ENCODE data around the gene HCRTR2. TPM values are rescaled to one million over a fixed set of nuclear protein-coding genes. Genes with fewer than 3 reads are reported as not detected.

HCRTR2 gene
- total RNA-seq, 1 experiment from 2014 or later: not detected

DNA sequence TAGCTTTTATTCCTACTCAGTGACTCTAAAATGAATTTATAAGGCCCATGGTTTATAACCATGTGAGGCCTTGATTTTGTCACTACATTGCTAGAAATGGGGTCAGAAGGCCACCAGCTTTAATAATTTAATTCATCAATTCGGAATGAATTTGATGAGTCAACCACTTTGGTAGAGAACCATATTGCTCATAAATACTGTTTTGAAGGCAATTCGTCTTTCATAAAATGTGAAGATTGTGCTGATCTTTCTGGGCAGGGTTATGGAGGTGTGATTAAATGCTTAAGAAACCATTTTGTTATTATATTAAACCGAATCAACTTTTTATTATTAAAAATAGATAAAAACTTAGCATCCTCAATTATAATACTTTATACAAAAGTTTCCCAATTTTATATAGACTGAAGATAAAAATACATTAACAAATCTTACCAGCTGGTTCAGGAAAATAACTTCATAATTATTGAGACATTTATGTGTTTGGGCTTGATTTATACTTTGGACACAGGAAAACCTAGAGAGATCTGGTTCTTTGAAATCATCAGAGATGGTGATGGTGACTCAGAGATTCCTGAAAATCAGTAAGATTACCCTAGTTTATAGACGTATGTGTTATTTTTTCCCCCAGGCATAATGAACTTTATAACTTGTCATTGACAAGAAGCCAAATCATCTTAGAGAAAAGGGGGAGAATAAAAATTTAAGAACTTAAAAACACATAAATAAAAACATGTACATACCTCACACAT, 10.6 kb downstream of the HCRTR2 start:
- DNase-seq (ENCODE audit: low read depth, low spot score) (no peak), ATAC-seq (no peak)
- CTCF ChIA-PET: no interaction called here
- Histone ChIP-seq H3K27ac (ENCODE audit: low read length) (no peak overlapping the region), H3K9me3 (ENCODE audit: control insufficient read depth, insufficient read depth, low read depth, low read length) (no peaks in the 10 kb centered on the region), H3K4me1 (ENCODE audit: control insufficient read depth, insufficient read depth, low read length) (no peaks in the 10 kb centered on the region), H3K4me3 (ENCODE audit: low read depth in 2 of 2, low read length in 2 of 2) (no peak overlapping the region), H3K36me3 (ENCODE audit: control insufficient read depth, insufficient read depth, low read length) (no peaks in the 10 kb centered on the region), H3K27me3 (ENCODE audit: control insufficient read depth, insufficient read depth, low read length) (no peaks in the 10 kb centered on the region)
- POLR2A ChIA-PET: no interaction called here
- in situ Hi-C loops (cut with HindIII; ENCODE audit: low pct_unique_long_range_greater_than_20kb, low sequenced_read_pairs): no loop called here
- TF ChIP-seq TCF7L2 (IDR thresholded peaks at IDR 0.05; ENCODE audit: low read depth, low read length): no peak
- TF ChIP-seq, protein P1, sequence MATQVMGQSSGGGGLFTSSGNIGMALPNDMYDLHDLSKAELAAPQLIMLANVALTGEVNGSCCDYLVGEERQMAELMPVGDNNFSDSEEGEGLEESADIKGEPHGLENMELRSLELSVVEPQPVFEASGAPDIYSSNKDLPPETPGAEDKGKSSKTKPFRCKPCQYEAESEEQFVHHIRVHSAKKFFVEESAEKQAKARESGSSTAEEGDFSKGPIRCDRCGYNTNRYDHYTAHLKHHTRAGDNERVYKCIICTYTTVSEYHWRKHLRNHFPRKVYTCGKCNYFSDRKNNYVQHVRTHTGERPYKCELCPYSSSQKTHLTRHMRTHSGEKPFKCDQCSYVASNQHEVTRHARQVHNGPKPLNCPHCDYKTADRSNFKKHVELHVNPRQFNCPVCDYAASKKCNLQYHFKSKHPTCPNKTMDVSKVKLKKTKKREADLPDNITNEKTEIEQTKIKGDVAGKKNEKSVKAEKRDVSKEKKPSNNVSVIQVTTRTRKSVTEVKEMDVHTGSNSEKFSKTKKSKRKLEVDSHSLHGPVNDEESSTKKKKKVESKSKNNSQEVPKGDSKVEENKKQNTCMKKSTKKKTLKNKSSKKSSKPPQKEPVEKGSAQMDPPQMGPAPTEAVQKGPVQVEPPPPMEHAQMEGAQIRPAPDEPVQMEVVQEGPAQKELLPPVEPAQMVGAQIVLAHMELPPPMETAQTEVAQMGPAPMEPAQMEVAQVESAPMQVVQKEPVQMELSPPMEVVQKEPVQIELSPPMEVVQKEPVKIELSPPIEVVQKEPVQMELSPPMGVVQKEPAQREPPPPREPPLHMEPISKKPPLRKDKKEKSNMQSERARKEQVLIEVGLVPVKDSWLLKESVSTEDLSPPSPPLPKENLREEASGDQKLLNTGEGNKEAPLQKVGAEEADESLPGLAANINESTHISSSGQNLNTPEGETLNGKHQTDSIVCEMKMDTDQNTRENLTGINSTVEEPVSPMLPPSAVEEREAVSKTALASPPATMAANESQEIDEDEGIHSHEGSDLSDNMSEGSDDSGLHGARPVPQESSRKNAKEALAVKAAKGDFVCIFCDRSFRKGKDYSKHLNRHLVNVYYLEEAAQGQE (IDR thresholded peaks at IDR 0.05; ENCODE audit: insufficient read depth in 1 of 2, low read depth in 2 of 2, low read length in 1 of 2): no peak
- no peak for TF ChIP-seq SIN3A (IDR thresholded peaks at IDR 0.05; ENCODE audit: borderline replicate concordance, insufficient read depth, low read depth, low read length)
- TF ChIP-seq, protein P2, sequence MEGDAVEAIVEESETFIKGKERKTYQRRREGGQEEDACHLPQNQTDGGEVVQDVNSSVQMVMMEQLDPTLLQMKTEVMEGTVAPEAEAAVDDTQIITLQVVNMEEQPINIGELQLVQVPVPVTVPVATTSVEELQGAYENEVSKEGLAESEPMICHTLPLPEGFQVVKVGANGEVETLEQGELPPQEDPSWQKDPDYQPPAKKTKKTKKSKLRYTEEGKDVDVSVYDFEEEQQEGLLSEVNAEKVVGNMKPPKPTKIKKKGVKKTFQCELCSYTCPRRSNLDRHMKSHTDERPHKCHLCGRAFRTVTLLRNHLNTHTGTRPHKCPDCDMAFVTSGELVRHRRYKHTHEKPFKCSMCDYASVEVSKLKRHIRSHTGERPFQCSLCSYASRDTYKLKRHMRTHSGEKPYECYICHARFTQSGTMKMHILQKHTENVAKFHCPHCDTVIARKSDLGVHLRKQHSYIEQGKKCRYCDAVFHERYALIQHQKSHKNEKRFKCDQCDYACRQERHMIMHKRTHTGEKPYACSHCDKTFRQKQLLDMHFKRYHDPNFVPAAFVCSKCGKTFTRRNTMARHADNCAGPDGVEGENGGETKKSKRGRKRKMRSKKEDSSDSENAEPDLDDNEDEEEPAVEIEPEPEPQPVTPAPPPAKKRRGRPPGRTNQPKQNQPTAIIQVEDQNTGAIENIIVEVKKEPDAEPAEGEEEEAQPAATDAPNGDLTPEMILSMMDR (IDR thresholded peaks at IDR 0.05): no peak
- TF ChIP-seq POLR2AphosphoS5 (IDR thresholded peaks at IDR 0.05; ENCODE audit: low read depth, low read length): no peak
- no TSS peak for BruUV-seq (replicated peaks)
- intact Hi-C loops (cut with micrococcal nuclease; ENCODE audit: unreplicated experiment): no loop called here

DNA sequence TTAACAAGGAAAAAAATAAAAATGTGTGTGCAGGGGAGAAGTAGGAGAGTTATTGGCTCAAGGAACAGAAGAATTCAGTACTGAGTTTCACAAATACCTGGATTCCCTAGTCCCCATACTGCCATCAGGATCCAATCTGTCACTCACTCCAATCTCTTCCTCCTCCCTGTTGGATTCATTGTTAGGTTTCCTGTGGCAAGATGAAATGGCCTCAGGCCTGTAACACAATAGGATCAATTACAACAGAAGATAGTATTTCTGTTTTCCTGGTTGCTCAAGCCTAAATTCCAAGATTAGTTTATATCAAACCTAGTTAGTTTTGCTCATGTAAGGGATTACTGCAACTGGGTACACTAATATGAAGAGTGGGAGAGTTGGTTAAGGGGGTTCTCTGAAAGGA, 24.4 kb downstream of the HCRTR2 start:
- no peak for DNase-seq (ENCODE audit: low read depth, low spot score)
- Histone ChIP-seq H3K4me1 (ENCODE audit: control insufficient read depth, insufficient read depth, low read length) (no peaks in the 10 kb centered on the region), H3K27me3 (ENCODE audit: control insufficient read depth, insufficient read depth, low read length) (no peaks in the 10 kb centered on the region), H3K4me3 (ENCODE audit: low read depth in 2 of 2, low read length in 2 of 2) (no peak overlapping the region), H3K27ac (ENCODE audit: low read length) (no peak overlapping the region), H3K36me3 (ENCODE audit: control insufficient read depth, insufficient read depth, low read length) (no peaks in the 10 kb centered on the region), H3K9me3 (ENCODE audit: control insufficient read depth, insufficient read depth, low read depth, low read length) (no peaks in the 10 kb centered on the region)
- POLR2A ChIA-PET: no interaction called here
- in situ Hi-C loops (cut with HindIII; ENCODE audit: low pct_unique_long_range_greater_than_20kb, low sequenced_read_pairs) (no loop called here), intact Hi-C loops (cut with micrococcal nuclease; ENCODE audit: unreplicated experiment) (no loop called here)
- CTCF ChIA-PET: no interaction called here
- TF ChIP-seq, protein P1 (IDR thresholded peaks at IDR 0.05; ENCODE audit: insufficient read depth in 1 of 2, low read depth in 2 of 2, low read length in 1 of 2): no peak
- TF ChIP-seq POLR2AphosphoS5 (IDR thresholded peaks at IDR 0.05; ENCODE audit: low read depth, low read length) (no peak), TCF7L2 (IDR thresholded peaks at IDR 0.05; ENCODE audit: low read depth, low read length) (no peak), SIN3A (IDR thresholded peaks at IDR 0.05; ENCODE audit: borderline replicate concordance, insufficient read depth, low read depth, low read length) (no peak)
- TF ChIP-seq, protein P2 (IDR thresholded peaks at IDR 0.05): no peak
- no TSS peak for BruUV-seq (replicated peaks)
- no peak for ATAC-seq

All from Panc1 (cell line).